ENCODE data around the gene WBP1L.
A peak's percentile ranks its signal among the peaks of the same experiment; 100 is the strongest.

The WBP1L gene

DNA sequence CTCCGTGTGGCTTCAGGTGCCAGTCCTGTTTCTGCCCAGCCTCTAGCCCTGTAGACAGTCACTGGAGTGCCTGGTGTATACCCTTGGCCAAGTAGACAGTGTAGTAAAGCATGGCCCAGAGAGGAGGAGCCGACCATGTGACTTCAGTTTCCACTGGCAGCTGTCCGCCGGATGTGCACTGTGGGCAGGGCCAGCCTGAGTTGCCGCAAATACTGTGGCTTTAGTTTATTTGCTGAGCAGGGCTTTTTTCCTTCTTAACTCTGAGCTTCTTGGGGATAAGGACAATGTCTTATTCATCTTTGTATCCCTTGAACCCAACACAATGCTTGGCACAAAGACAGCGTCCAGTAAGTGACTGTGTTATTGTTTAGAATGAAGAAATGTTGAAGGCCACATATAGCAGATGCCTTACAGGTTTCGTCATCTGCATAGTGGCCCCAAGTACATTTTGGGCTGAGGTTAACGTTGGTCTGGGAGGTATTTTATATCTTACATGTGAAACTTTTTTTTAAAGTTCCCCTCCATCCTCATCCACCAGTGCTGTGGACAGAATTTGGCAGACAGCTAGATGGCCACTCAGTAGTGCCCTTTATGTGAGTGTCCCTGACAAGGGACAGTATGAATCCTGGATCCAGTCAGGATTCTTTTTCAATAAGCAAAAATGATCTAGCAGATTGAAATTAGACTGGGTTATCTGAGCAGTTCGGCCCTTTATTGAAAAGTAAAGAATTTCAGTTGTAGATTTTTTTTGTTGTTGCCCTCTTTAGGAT lies 52.8 kb downstream of the WBP1L start:
- in situ Hi-C loops (cut with HindIII; ENCODE audit: low pct_ligation_motif_present, low pct_unique_long_range_greater_than_20kb, low sequenced_read_pairs) = no loop called here
- DNase-seq = no peak

DNA sequence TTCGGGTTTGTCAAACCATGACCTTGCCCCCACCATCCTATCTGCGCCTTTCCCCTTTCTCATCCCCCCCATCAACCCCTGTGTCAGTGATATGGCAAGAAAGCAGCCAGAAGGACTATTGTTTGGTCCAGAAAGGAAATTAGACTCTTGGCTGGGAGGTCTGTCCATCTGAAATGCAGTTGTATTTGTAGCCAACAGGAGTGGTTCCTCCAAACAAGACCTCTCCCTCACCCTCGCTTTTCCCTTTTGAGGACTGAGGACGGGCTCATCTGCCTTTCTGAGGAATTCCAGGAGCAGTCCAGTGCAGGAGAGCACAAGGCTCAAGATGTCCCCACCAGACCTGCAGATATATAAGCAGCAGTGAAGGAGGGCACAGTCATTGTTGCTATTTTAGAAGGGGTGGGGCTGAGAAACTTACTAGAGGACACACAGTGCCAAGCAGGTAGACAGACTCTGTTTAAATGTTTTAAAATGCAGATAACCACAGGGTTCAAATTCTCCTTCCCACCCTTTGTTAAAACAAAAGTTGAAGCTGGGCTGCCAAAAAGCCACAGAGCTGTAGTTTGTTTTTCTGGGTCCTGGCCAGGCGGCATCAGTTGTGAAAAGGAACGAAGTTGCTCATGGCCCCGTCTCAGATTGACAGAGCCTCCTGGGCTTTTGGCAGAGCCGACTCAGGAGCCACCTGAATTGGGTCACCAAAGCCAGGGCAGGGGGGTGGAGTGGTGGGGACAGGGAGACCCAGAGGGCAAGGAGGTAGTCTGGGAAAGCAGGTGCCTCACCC lies 56.1 kb downstream of the WBP1L start:
- in situ Hi-C loops (cut with HindIII; ENCODE audit: low pct_ligation_motif_present, low pct_unique_long_range_greater_than_20kb, low sequenced_read_pairs) = no loop called here

DNA sequence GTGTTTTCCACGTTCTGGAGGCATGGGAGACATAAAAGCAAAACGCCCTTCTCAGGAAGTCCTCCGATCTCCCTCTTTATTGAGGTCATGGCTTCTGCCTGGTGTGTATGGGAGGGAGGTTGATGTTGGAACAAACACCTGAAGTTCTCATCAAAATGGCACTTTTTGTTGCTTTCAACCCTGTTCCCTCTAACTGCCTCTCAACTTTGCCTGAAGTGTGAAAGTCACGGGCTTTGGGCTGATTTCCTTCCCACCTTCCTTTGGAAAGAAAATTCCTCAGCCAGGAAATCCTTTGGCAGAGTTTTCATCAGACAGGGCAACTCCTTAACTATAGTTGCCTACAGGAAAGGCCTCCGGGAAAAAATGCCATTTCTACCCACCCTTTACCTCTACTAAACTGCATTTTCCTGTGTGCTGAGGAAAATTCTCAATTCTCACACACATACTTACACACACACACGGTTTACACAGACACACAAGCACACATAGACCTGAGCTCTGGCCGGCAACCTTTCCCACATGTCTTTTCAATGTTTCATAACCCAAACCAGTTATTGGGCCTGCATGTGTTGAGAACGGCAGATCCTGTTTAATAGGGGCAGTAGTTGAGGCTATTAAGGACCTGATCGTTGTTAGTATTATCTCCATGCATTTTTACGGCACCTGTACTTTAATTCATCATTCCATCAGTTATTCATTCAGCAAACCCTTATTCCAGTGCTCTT lies 57.0 kb downstream of the WBP1L start:
- in situ Hi-C loops (cut with HindIII; ENCODE audit: low pct_ligation_motif_present, low pct_unique_long_range_greater_than_20kb, low sequenced_read_pairs) = no loop called here
- no peak for DNase-seq

More for the DNA sequence above, 56.1 kb downstream of the WBP1L start:
- DNase-seq = no peak

DNA sequence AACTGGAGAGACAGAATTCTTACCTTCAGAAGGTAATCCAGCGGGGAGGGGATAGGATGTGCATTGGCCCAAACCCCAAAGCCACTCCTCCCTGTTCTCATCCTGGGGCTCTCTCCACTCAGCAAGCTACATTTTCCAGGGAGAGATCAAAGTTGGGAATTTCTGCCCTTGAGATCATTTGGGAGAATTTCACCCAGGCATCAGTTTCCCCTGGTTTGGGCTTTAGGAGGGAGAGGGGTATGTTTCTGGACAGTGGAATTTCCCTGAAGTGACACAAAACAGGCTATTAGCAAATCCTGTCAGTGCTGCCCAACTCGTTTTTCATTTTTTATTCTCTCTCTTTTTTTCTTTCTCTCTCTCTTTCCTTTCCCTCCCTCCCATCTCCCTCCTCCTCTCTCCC lies 57.7 kb downstream of the WBP1L start:
- in situ Hi-C loops (cut with HindIII; ENCODE audit: low pct_ligation_motif_present, low pct_unique_long_range_greater_than_20kb, low sequenced_read_pairs) = no loop called here

DNA sequence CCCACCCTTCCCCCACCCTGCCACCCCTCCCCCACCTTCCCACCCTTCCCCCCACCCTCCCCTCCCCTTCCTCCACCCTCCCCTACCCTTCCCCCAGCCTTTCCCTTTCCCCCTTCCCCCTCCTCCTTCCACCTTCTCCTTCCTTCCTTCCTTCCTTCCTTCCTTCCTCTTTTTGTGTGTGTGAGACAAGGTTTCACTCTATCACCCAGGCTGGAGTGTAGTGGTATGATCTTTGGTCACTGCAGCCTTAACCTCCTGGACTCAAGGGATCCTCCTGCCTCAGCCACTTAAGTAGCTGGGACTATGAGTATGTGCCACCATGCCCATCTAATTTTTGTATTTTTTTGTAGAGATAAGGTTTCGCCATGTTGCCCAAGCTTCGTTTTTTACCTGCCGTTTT lies 58.2 kb downstream of the WBP1L start:
- DNase-seq = no peak
- in situ Hi-C loops (cut with HindIII; ENCODE audit: low pct_ligation_motif_present, low pct_unique_long_range_greater_than_20kb, low sequenced_read_pairs) = no loop called here

More for the DNA sequence above, 57.7 kb downstream of the WBP1L start:
- no peak for DNase-seq

DNA sequence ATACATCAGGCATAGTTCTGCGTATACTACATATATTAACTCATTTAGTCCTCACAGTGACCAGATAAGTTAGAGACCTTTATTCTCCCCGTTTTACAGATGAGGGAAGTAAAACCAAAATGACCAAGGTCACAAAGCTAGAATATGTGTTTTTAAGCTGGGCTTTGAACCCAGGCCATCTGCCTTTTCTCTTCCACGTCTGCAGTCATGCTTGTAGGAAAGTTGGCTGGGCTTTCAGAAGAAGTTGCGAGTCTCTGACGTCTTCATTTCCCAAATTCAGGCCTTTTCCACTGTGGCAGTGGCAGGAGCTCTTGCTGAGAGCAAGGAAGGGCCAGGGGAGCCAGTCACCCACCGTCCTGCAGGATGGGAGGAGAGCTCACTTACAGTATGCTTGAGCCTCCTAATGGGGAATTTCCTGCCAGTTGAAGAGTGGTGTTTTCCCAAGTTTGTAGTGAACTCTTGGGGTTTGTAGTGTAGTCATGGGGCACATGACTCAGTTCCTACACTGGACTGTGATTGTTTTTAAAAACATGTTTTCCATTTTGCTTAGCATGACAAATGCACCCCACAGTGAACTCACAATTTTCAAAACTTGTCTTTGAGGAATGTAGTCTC lies 59.3 kb downstream of the WBP1L start:
- in situ Hi-C loops (cut with HindIII; ENCODE audit: low pct_ligation_motif_present, low pct_unique_long_range_greater_than_20kb, low sequenced_read_pairs) = no loop called here
- DNase-seq = peak; percentile 27

DNA sequence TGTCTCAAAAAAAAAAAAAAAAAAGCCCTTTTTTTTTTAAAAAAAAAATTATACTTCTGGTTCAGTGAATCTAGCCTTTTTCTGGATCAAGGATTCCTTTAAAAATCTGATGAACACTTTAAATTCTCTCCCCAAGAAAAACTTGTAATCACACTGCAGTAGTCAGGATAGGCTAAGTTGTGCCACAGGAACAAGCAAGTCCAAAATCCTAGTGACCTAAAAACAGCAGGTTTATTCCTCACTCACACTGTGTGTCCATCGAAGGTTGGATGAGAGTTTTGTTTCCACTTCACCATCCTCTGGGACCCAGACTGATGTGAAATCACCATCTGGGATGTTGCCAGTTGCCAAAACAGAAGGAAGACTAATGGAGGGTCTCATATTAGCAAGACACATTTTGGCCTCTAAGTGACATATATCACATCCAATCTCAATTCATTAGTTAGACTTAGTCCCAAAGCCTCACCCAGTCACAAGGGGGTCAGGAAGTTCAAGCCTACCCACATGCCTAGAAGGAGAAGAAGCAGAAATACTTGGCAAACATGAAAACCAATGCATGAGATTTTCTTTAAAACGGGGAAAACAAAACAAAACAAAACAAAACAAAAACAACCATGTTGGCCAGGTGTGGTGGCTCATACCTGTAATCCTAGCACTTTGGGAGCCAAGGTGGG lies 60.8 kb downstream of the WBP1L start:
- in situ Hi-C loops (cut with HindIII; ENCODE audit: low pct_ligation_motif_present, low pct_unique_long_range_greater_than_20kb, low sequenced_read_pairs) = no loop called here

DNA sequence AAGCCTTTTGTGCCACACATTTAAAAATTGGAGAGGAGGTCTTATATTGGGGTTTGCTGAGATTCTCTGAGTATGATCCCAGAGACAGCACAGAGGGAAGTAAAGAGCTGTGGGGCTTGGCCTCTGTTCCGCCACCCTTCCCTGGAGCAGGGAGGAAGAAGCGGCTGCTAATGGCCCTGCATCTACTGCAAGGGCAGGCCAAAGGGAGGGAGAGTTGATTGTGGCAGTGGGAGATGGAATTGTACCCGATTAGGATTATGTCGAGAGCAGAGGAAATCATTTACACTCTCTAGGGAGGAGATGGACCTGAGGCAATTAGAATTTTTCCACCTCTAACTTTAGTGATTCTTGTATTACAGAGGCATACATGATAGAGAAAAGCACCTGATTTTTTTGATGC lies 64.6 kb downstream of the WBP1L start:
- no peak for DNase-seq
- in situ Hi-C loops (cut with HindIII; ENCODE audit: low pct_ligation_motif_present, low pct_unique_long_range_greater_than_20kb, low sequenced_read_pairs) = no loop called here

More for the DNA sequence above, 60.8 kb downstream of the WBP1L start:
- no peak for DNase-seq

DNA sequence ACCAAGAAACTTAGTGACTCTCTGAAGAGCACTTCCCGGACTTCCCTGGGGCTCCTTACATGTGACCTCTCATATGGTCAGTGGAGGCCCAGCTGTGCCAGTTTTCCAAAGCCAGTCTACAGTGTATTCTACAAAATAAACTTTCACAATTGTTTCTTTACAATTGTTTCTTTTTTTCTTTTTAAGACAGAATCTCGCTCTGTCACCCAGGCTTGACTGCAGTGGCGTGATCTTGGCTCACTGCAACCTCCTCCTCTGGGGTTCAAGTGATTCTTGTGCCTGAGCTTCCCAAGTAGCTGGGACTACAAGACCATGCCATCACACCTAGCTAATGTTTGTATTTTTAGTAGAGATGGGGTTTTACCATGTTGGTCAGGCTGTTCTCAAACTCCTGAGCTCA lies 67.6 kb downstream of the WBP1L start:
- in situ Hi-C loops (cut with HindIII; ENCODE audit: low pct_ligation_motif_present, low pct_unique_long_range_greater_than_20kb, low sequenced_read_pairs) = no loop called here
- DNase-seq = no peak

DNA sequence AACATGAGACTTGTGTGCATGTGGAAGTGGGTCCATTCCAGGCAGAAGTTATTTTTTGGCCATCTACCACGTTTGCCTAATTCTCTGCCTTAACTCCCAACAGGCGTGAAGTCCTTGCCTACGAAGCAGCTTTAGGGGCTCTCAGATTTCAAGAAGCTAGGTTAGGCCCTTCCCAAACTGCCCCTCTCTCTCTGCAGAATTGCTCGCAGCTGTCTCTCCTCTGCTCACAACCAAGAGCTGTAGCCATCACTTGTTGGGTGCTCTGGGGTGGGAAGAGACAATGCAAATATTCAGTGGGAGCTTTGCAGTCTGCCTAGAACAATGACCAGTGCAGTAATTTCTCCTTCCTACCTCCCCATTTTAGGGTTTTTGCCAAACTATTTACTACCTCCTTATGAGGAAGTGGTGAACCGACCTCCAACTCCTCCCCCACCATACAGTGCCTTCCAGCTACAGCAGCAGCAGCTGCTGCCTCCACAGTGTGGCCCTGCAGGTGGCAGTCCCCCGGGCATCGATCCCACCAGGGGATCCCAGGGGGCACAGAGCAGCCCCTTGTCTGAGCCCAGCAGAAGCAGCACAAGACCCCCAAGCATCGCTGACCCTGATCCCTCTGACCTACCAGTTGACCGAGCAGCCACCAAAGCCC lies 68.6 kb downstream of the WBP1L start:
- in situ Hi-C loops (cut with HindIII; ENCODE audit: low pct_ligation_motif_present, low pct_unique_long_range_greater_than_20kb, low sequenced_read_pairs) = no loop called here
- DNase-seq = no peak

DNA sequence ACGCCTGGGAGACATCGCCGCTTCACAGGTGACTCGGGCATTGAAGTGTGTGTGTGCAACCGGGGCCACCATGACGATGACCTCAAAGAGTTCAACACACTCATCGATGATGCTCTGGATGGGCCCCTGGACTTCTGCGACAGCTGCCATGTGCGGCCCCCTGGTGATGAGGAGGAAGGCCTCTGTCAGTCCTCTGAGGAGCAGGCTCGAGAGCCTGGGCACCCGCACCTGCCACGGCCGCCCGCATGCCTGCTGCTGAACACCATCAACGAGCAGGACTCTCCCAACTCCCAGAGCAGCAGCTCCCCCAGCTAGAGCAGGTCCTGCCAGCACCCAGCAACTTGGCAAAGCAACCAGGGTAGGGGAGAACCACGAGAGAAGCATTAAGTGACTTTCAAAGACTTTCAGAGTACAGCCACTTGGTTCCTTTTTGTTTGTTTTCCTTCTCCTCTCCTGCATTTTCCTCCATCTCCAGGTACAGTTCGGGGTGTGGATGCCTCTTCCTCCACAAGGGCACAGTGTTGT lies 69.3 kb downstream of the WBP1L start:
- in situ Hi-C loops (cut with HindIII; ENCODE audit: low pct_ligation_motif_present, low pct_unique_long_range_greater_than_20kb, low sequenced_read_pairs) = no loop called here
- DNase-seq = no peak

DNA sequence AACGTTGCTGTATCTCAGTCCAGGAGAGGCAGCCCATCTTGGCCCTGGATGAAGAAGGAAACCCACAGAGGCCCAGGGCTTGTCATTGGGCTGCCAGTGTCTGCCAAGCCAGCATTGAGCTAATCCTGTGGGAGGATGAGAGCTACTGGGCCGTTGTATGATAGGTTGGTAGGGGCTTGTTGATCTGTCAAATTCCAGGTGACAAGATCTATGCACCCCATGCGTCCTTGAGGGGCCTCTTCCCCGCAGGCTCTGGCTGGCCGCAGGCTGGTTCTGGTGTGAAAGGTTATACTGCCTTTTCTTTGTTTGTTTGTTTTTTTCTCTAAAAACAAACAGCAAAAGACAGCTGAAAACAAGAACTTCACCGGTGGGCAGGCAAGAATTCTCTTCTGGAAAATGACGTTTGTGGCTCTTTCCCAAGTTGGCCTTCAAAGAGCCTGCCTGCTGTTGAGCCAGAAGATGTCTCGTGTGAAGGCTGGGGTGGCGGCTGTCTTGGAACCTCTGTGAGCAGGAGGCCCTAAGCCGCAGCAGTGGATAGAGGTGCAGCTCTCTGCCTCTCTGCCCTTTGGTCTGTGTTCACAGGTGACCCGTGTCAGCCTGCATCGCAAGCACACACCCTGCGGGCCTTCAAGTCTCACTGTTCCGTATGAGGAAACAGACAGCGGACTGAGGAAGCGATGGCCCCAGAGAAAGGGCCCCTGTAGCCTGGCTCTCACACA lies 70.1 kb downstream of the WBP1L start:
- no peak for DNase-seq
- in situ Hi-C loops (cut with HindIII; ENCODE audit: low pct_ligation_motif_present, low pct_unique_long_range_greater_than_20kb, low sequenced_read_pairs) = no loop called here

DNA sequence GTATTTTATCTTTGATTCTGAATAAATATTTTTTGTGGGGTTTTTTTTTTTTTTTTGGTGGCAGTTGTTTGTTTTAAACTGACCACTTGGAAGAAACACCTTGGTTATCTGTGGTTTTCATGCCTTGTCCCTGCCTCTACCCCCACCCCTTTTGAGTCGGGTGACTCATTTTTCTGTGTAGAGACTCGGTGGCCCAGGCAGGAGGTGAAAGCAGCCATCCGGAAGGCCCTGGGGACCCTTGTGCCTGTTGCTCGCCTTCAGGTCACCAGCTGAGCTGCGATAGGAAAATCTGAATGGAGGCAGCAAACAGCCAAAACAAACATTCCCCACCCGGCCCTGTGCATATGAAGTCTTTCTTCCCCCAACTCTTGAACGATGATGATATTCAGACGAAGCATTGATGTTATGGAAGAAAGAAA lies 70.7 kb downstream of the WBP1L start:
- in situ Hi-C loops (cut with HindIII; ENCODE audit: low pct_ligation_motif_present, low pct_unique_long_range_greater_than_20kb, low sequenced_read_pairs) = no loop called here
- DNase-seq = no peak

DNA sequence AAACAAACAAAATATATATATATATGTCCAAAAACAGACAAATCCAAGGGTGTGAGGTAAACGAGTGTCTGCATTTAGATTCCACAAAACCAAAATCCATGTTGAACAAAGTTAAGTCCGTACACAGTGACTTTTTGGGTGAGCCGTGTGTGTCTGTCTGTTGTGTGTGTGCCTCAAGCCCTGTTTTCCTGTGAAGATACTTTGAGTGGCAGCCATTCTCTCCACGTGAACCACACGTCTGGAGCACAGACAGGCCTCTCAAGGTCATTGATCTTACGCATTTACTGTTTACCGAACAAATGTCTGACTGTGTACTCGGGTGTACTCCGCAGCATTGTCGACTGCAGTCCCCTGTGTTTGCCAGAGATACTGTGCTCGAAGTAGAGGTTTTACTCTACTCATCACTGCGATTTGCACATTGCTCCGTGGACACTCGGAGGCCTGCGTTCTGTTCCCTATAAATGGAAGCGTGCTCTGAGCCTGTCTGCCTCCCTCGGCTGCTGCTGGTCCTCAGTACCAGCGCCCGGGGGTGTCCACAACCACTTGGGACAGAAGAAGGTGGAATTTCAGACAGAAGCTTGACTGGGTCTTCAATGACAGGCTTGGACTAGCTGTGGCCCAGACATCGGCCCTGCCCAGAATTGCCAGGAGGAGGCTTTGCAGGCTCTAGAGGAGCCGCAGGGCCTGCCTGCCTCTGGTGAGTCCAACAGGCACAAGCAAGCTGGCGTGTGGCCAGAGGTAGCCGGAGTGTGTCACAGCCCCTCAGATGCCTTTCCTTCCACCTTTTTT lies 71.3 kb downstream of the WBP1L start:
- DNase-seq = no peak
- in situ Hi-C loops (cut with HindIII; ENCODE audit: low pct_ligation_motif_present, low pct_unique_long_range_greater_than_20kb, low sequenced_read_pairs) = no loop called here

DNA sequence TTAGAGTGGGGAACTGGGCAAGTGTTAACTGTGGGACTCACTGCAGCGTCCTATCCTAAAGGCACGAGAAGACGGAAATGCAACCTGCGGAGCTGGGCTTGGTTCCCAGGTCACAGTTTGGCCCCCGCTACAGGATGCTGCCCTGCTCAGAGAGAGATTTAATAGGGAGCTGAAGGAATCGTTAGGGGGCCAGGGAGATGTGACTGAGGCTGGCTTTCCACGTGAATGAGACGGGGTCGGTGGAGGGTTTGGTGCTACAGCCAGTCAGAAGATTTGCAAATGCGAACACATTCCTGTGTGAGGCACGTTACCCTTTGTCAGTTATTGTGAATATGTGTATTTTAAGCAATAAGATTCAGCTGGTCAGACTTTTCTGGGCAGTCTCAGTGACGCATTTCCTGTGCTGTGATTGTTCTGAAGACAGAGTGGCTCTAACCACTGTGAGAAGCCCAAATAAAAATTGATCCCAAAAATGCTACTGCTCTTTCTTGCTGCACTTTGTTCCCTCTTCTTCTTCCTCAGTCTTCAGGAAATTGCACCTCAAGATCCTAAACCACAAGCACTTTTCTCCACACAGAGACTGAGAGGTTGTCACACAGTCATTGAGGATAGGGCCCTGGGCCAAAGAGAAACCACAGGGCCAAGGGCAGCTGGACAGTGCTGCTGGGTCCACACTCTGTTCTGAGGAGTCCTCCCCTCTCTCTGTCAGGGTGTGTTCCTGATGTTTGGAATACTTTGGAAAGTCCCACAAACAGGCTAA lies 72.2 kb downstream of the WBP1L start:
- in situ Hi-C loops (cut with HindIII; ENCODE audit: low pct_ligation_motif_present, low pct_unique_long_range_greater_than_20kb, low sequenced_read_pairs) = no loop called here
- DNase-seq = no peak

DNA sequence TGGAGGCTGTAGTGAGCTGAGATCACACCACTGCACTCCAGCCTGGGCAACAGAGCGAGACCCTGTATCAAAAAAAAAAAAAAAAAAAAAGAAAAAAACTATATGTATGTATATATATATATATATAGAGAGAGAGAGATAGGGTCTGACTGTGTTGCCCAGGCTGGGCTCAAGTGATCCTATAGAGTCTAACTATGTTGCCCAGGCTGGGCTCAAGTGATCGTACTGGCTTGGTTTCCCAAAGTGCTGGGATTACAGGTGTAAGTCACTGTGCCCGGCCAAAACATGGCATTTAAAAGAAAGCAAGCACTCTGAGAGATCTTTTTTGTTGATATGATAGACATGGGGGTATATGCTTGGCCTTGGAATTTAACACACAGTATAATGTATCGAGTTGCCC lies 73.4 kb downstream of the WBP1L start:
- DNase-seq = no peak
- in situ Hi-C loops (cut with HindIII; ENCODE audit: low pct_ligation_motif_present, low pct_unique_long_range_greater_than_20kb, low sequenced_read_pairs) = no loop called here

Data from ACHN (cell line).